Neural cell (in vitro differentiated cells): ENCODE measurements around the gene GNAQ. TPM values are rescaled to one million over a fixed set of nuclear protein-coding genes. Genes with fewer than 3 reads are reported as not detected.

Experiments
- H2AFZ ChIP-seq: fragments of 200-600, 300-800 bp; sonication (generic), shearing (Covaris generic); 2 replicates; pipeline ENCODE4 v1.6.0; 2014; ENCODE audit warnings: low read depth, mild to moderate bottlenecking, antibody characterized with exemption, low read length, moderate library complexity
- H3F3A ChIP-seq: fragments of 200-600 bp; shearing (Covaris generic); 2 replicates; pipeline ENCODE4 v1.6.1; 2016; ENCODE audit warnings: mild to moderate bottlenecking, moderate library complexity, mixed read lengths, antibody characterized with exemption, low read length; ENCODE audit not compliant: insufficient read depth, poor library complexity, severe bottlenecking
- H3K27ac ChIP-seq: fragments of 200-600, 300-800 bp; sonication (generic), shearing (Covaris generic); 2 replicates; pipeline ENCODE4 v1.5.1; 2014; ENCODE audit warnings: mild to moderate bottlenecking, low read length, moderate library complexity
- H3K27me3 ChIP-seq: fragments of 300-800, 200-600 bp; sonication (generic), shearing (Covaris generic); 2 replicates; pipeline ENCODE4 v1.6.0; 2014; ENCODE audit warnings: mild to moderate bottlenecking, low read depth, low read length, moderate library complexity; ENCODE audit not compliant: insufficient read depth
- H3K36me3 ChIP-seq: fragments of 300-800, 200-600 bp; sonication (generic), shearing (Covaris generic); 2 replicates; pipeline ENCODE4 v1.5.1; 2014; ENCODE audit warnings: mild to moderate bottlenecking, antibody characterized with exemption, low read length, moderate library complexity; ENCODE audit not compliant: insufficient read depth
- H3K4me2 ChIP-seq: fragments of 300-800, 200-600 bp; sonication (generic), shearing (Covaris generic); 2 replicates; pipeline ENCODE4 v1.6.0; 2014; ENCODE audit warnings: mild to moderate bottlenecking, low read length
- H3K4me3 ChIP-seq: fragments of 300-800, 200-600 bp; sonication (generic), shearing (Covaris generic); 2 replicates; pipeline ENCODE4 v1.5.1; 2014; ENCODE audit warnings: mild to moderate bottlenecking, low read length, moderate library complexity
- H3K79me2 ChIP-seq: fragments of 200-600 bp; shearing (Covaris generic); replicated peaks from 2 replicates; pipeline ENCODE4 v1.6.0; 2014; ENCODE audit warnings: mild to moderate bottlenecking, low read length, moderate library complexity; ENCODE audit not compliant: insufficient read depth
- H3K9ac ChIP-seq: fragments of 300-800, 200-600 bp; sonication (generic), shearing (Covaris generic); 2 replicates; pipeline ENCODE4 v1.6.1; 2016; ENCODE audit warnings: mild to moderate bottlenecking, low read length, mixed read lengths
- H3K9me2 ChIP-seq: fragments of 200-600 bp; shearing (Covaris generic); 2 replicates; pipeline ENCODE4 v1.6.1; 2016; ENCODE audit warnings: mild to moderate bottlenecking, low read length, mixed read lengths; ENCODE audit not compliant: insufficient read depth
- H3K9me3 ChIP-seq: fragments of 200-600, 300-800 bp; sonication (generic), shearing (Covaris generic); 2 replicates; pipeline ENCODE4 v1.6.1; 2016; ENCODE audit warnings: mild to moderate bottlenecking, mixed run types, low read length, moderate library complexity, mixed read lengths
- H4K20me1 ChIP-seq: fragments of 200-600 bp; shearing (Covaris generic); 2 replicates; pipeline ENCODE4 v1.6.1; 2016; ENCODE audit warnings: mild to moderate bottlenecking, mixed run types; ENCODE audit not compliant: insufficient read depth
- CTCF ChIP-seq: fragments of 450-650 bp; IDR thresholded peaks from 2 replicates; pipeline ENCODE4 v1.5.1; 2014; ENCODE audit warnings: antibody characterized with exemption, mild to moderate bottlenecking, moderate library complexity; ENCODE audit not compliant: poor library complexity, severe bottlenecking
- EP300 ChIP-seq: fragments of 450-650 bp; conservative IDR thresholded peaks from 2 replicates; pipeline ENCODE4 v1.6.1; 2014; ENCODE audit warnings: antibody characterized with exemption, mild to moderate bottlenecking, moderate library complexity; ENCODE audit not compliant: poor library complexity, severe bottlenecking
- EZH2 ChIP-seq: fragments of 200-600, 300-800 bp; shearing (Covaris generic), sonication (generic); IDR thresholded peaks from 2 replicates; pipeline ENCODE4 v1.6.1; 2014; ENCODE audit warnings: antibody characterized with exemption, low read length, borderline replicate concordance, mild to moderate bottlenecking; ENCODE audit not compliant: insufficient read depth, poor library complexity, severe bottlenecking
- MXI1 ChIP-seq: fragments of 450-650 bp; conservative IDR thresholded peaks from 2 replicates; pipeline ENCODE4 v1.6.1; 2014; ENCODE audit warnings: antibody characterized with exemption, mild to moderate bottlenecking; ENCODE audit not compliant: poor library complexity, severe bottlenecking
- POLR2AphosphoS5 ChIP-seq: IDR thresholded peaks from 2 replicates; pipeline ENCODE4 v1.6.1; 2012
- RAD21 ChIP-seq: fragments of 450-650 bp; conservative IDR thresholded peaks from 2 replicates; pipeline ENCODE4 v1.6.1; 2014; ENCODE audit warnings: antibody characterized with exemption, mild to moderate bottlenecking, moderate library complexity
- REST ChIP-seq: IDR thresholded peaks from 2 replicates; pipeline ENCODE4 v1.6.1; 2012; ENCODE audit warnings: borderline replicate concordance
- SMC3 ChIP-seq: fragments of 450-650 bp; conservative IDR thresholded peaks from 2 replicates; pipeline ENCODE4 v1.6.1; 2014; ENCODE audit warnings: antibody characterized with exemption, mild to moderate bottlenecking, moderate library complexity; ENCODE audit not compliant: poor library complexity
- TAF1 ChIP-seq: IDR thresholded peaks from 2 replicates; pipeline ENCODE4 v1.6.1; 2012; ENCODE audit warnings: low read depth
- polyA plus RNA-seq: library from polyadenylated mRNA; depleted of rRNA; stranded (reverse); fragments of >200 nt; gene quantifications from 2 replicates; pipeline ENCODE4 v1.2.3, GENCODE V29; 2014

The GNAQ gene
- polyA plus RNA-seq, 1 donor from 2014 or later = 86.7 TPM

- Histone ChIP-seq H3K9ac (no peak overlapping the region), H3K27ac (no peak overlapping the region), H3K4me2 (no peak overlapping the region), H3K9me2 (no peaks in the 10 kb centered on the region), H4K20me1 (no peaks in the 10 kb centered on the region), H3K36me3 (no peaks in the 10 kb centered on the region), H3K9me3 (peaks cover 6% of the 10 kb centered on the region), H3K27me3 (no peaks in the 10 kb centered on the region), H3K4me3 (no peak overlapping the region), H2AFZ (no peak overlapping the region), H3K79me2 (peaks cover 2% of the 10 kb centered on the region), H3F3A (no peaks in the 10 kb centered on the region)
- TF ChIP-seq REST (no peak), POLR2AphosphoS5 (no peak), TAF1 (no peak), EP300 (no peak), SMC3 (no peak), CTCF (no peak), EZH2 (no peak), MXI1 (no peak), RAD21 (no peak)
These were observed 279.1 kb downstream of the GNAQ start for GRCh38 chr9:77752554-77752953.

GRCh38 chr9:77751341-77752091 is 280.1 kb downstream of the GNAQ start:
- no peaks in the 10 kb centered on the region for H3F3A ChIP-seq

More at GRCh38 chr9:77751341-77752091, 280.1 kb downstream of the GNAQ start:
- TF ChIP-seq MXI1 = no peak
- TF ChIP-seq CTCF = peak; percentile 53
- no peak for TF ChIP-seq EZH2
- TF ChIP-seq POLR2AphosphoS5 = no peak
- peak; percentile 56 for TF ChIP-seq SMC3
- peak; percentile 59 for TF ChIP-seq RAD21
- no peak for TF ChIP-seq TAF1
- no peak for TF ChIP-seq REST
- Histone ChIP-seq H3K9me3 (peaks cover 3% of the 10 kb centered on the region), H3K9ac (no peak overlapping the region), H3K36me3 (no peaks in the 10 kb centered on the region), H2AFZ (no peak overlapping the region), H3K27me3 (no peaks in the 10 kb centered on the region), H3K4me2 (no peak overlapping the region), H3K4me3 (no peak overlapping the region), H3K79me2 (no peaks in the 10 kb centered on the region), H3K9me2 (no peaks in the 10 kb centered on the region), H4K20me1 (no peaks in the 10 kb centered on the region), H3K27ac (no peak overlapping the region)
